Skeletal muscle tissue (tissue), 4 donors: Measurements from ENCODE around the gene NDUFS2. TPM values are rescaled to one million over a fixed set of nuclear protein-coding genes. Genes with fewer than 3 reads are reported as not detected.
"Not testable (repeated sequence)": the region's sequence is repeated elsewhere in the genome, so short reads cannot be mapped to it uniquely, and the experiment has no call there.

Source experiments
- H3K27ac ChIP-seq: one replicate; pipeline ENCODE4 v1.7.0; 2013; ENCODE audit warnings: mild to moderate bottlenecking, low read depth, low read length, inconsistent platforms
- H3K27me3 ChIP-seq, 3 donors: one replicate each; pipeline ENCODE4 v1.7.0; 2013; ENCODE audit warnings: low read length in 3 of 3; ENCODE audit not compliant: control insufficient read depth in 3 of 3, insufficient read depth in 3 of 3
- H3K36me3 ChIP-seq, 3 donors: one replicate each; pipeline ENCODE4 v1.7.0; 2013; ENCODE audit warnings: low read length in 3 of 3; ENCODE audit not compliant: control insufficient read depth in 3 of 3, insufficient read depth in 3 of 3
- H3K4me1 ChIP-seq, 3 donors: one replicate each; pipeline ENCODE4 v1.7.0; 2013; ENCODE audit warnings: low read length in 3 of 3, mild to moderate bottlenecking in 3 of 3; ENCODE audit not compliant: control insufficient read depth in 3 of 3, insufficient read depth in 3 of 3
- H3K4me3 ChIP-seq, 3 donors: one replicate each; pipeline ENCODE4 v1.7.0; 2013; ENCODE audit warnings: low read length in 3 of 3
- H3K9ac ChIP-seq, 3 donors: one replicate each; pipeline ENCODE4 v1.7.0; 2013; ENCODE audit warnings: low read length in 3 of 3, mild to moderate bottlenecking in 3 of 3, moderate library complexity in 2 of 3, low read depth in 1 of 3
- H3K9me3 ChIP-seq, 3 donors: one replicate each; pipeline ENCODE4 v1.7.0; 2013; ENCODE audit warnings: low read length in 3 of 3; ENCODE audit not compliant: control insufficient read depth in 3 of 3
- total RNA-seq: library from RNA; depleted of rRNA; stranded (reverse); fragments of >200 nt; gene quantifications from one replicate; pipeline ENCODE4 v1.2.3, GENCODE V29; 2014
- donor health status: Osteomylitis.

NDUFS2 gene
- total RNA-seq, 1 donor from 2014 or later = 147 TPM

GRCh38 chr1:161235957-161236775 is 34.0 kb downstream of the NDUFS2 start:
- Histone ChIP-seq H3K27me3 (peaks cover 0 to 4% (median 0%) of the 10 kb centered on the region in 3 donors), H3K27ac (no peak overlapping the region), H3K4me3 (no peak overlapping the region), H3K9ac (no peak overlapping the region), H3K4me1 (no peaks in the 10 kb centered on the region), H3K9me3 (no peaks in the 10 kb centered on the region), H3K36me3 (no peaks in the 10 kb centered on the region)

GRCh38 chr1:161238039-161238473 is 35.9 kb downstream of the NDUFS2 start, which contains the start of gene NR1I3:
Gene NR1I3, minus strand, starts transcription at chr1:161238203. Its CDS starts 1,638 bp downstream, at chr1:161236565.
- Histone ChIP-seq H3K9me3 (no peaks in the 10 kb centered on the region), H3K9ac (no peak within 1 kb of the TSS), H3K27me3 (peaks cover 0 to 5% (median 4%) of the 10 kb centered on the region in 3 donors), H3K36me3 (no peaks in the 10 kb centered on the region), H3K27ac (no peak within 1 kb of the TSS), H3K4me3 (no peak within 1 kb of the TSS), H3K4me1 (no peaks in the 10 kb centered on the region)

- H3K4me3 ChIP-seq = no peak overlapping the region
- H3K36me3 ChIP-seq = no peaks in the 10 kb centered on the region
- peaks cover 0 to 5% (median 4%) of the 10 kb centered on the region in 3 donors for H3K27me3 ChIP-seq
- H3K9ac ChIP-seq = no peak overlapping the region
- no peak overlapping the region for H3K27ac ChIP-seq
- no peaks in the 10 kb centered on the region for H3K9me3 ChIP-seq
- no peaks in the 10 kb centered on the region for H3K4me1 ChIP-seq
Observed at GRCh38 chr1:161241682-161242081, 39.5 kb downstream of the NDUFS2 start.

GRCh38 chr1:161242313-161242712 is 40.1 kb downstream of the NDUFS2 start:
- Histone ChIP-seq H3K27me3 (peaks cover 0 to 5% (median 4%) of the 10 kb centered on the region in 3 donors), H3K27ac (no peak overlapping the region), H3K4me1 (no peaks in the 10 kb centered on the region), H3K9ac (no peak overlapping the region), H3K36me3 (no peaks in the 10 kb centered on the region), H3K9me3 (no peaks in the 10 kb centered on the region), H3K4me3 (no peak overlapping the region)

GRCh38 chr1:161244888-161245287 is 42.7 kb downstream of the NDUFS2 start:
- no peak overlapping the region for H3K4me3 ChIP-seq
- H3K4me1 ChIP-seq = no peaks in the 10 kb centered on the region
- no peak overlapping the region for H3K27ac ChIP-seq
- no peaks in the 10 kb centered on the region for H3K36me3 ChIP-seq
- no peak overlapping the region for H3K9ac ChIP-seq
- peaks cover 0 to 5% (median 4%) of the 10 kb centered on the region in 3 donors for H3K27me3 ChIP-seq
- H3K9me3 ChIP-seq = no peaks in the 10 kb centered on the region

GRCh38 chr1:161250100-161250499 is 47.9 kb downstream of the NDUFS2 start:
- H3K9me3 ChIP-seq, H3K36me3 ChIP-seq, H3K27me3 ChIP-seq, H3K4me1 ChIP-seq, H3K27ac ChIP-seq, H3K9ac ChIP-seq, H3K4me3 ChIP-seq: not testable (repeated sequence)

- Histone ChIP-seq H3K4me1 (no peaks in the 10 kb centered on the region), H3K27me3 (no peaks in the 10 kb centered on the region), H3K9me3 (no peaks in the 10 kb centered on the region), H3K9ac (no peak overlapping the region), H3K4me3 (no peak overlapping the region), H3K27ac (no peak overlapping the region), H3K36me3 (no peaks in the 10 kb centered on the region)
Observed at GRCh38 chr1:161250829-161251228, 48.7 kb downstream of the NDUFS2 start.

GRCh38 chr1:161251579-161251978 is 49.4 kb downstream of the NDUFS2 start:
- H3K9me3 ChIP-seq = no peaks in the 10 kb centered on the region
- H3K9ac ChIP-seq = no peak overlapping the region
- no peaks in the 10 kb centered on the region for H3K4me1 ChIP-seq
- H3K27ac ChIP-seq = no peak overlapping the region
- H3K4me3 ChIP-seq = no peak overlapping the region
- no peaks in the 10 kb centered on the region for H3K36me3 ChIP-seq
- no peaks in the 10 kb centered on the region for H3K27me3 ChIP-seq

- not testable (repeated sequence) for H3K9ac ChIP-seq, H3K27ac ChIP-seq
Observed at GRCh38 chr1:161255302-161255701, 53.1 kb downstream of the NDUFS2 start.

GRCh38 chr1:161255955-161256520 is 53.9 kb downstream of the NDUFS2 start:
- H3K4me1 ChIP-seq, H3K9ac ChIP-seq, H3K36me3 ChIP-seq, H3K27ac ChIP-seq, H3K4me3 ChIP-seq, H3K9me3 ChIP-seq: not testable (repeated sequence)
- peaks cover 25 to 34% (median 34%) of the 10 kb centered on the region in 3 donors for H3K27me3 ChIP-seq

More at GRCh38 chr1:161255302-161255701, 53.1 kb downstream of the NDUFS2 start:
- H3K9me3 ChIP-seq, H3K4me3 ChIP-seq, H3K36me3 ChIP-seq, H3K4me1 ChIP-seq: not testable (repeated sequence)
- peaks cover 22 to 29% (median 27%) of the 10 kb centered on the region in 3 donors for H3K27me3 ChIP-seq
